Adrenal gland (tissue), 12 donors: ENCODE measurements around the gene DNAH2. TPM values are rescaled to one million over a fixed set of nuclear protein-coding genes. Genes with fewer than 3 reads are reported as not detected.

Experiments used
- DNase-seq, 7 donors: peaks; one replicate each; pipeline ENCODE4 v3.0.0-alpha.2; 2019 to 2020
- H3K27ac ChIP-seq, 5 donors: fragments of 200-600 bp; sonication (generic) in 4 of 5; 1 replicate in 3 of 5; 2 replicates in 2 of 5; pipeline versions ENCODE4 v1.5.1 to v1.8.0; 2016 to 2020; ENCODE audit warnings: mild to moderate bottlenecking in 1 of 5
- H3K27me3 ChIP-seq: fragments of 200-600 bp; 2 replicates; pipeline ENCODE4 v1.8.0; 2021
- H3K36me3 ChIP-seq, 2 donors: fragments of 200-600 bp; replicated peaks in 1 of 2; 1 replicate in 1 of 2; 2 replicates in 1 of 2; pipeline versions ENCODE4 v1.5.1 to v1.8.0; 2018 to 2022
- H3K4me1 ChIP-seq, 2 donors: fragments of 200-600 bp; replicated peaks in 1 of 2; 1 replicate in 1 of 2; 2 replicates in 1 of 2; pipeline versions ENCODE4 v1.5.1 to v1.8.0; 2018 to 2021
- H3K4me3 ChIP-seq, 4 donors: fragments of 200-600 bp; sonication (generic) in 3 of 4; one replicate each; pipeline ENCODE4 v1.5.1; 2016 to 2018
- H3K9me3 ChIP-seq, 3 donors: fragments of 200-600 bp; sonication (generic) in 1 of 3; replicated peaks in 1 of 3; 1 replicate in 2 of 3; 2 replicates in 1 of 3; pipeline versions ENCODE4 v1.5.1 to v1.8.0; 2016 to 2021
- POLR2A ChIP-seq, 2 donors: fragments of 450-650 bp; IDR thresholded peaks; one replicate each; pipeline ENCODE4 v1.6.1; 2017; ENCODE audit warnings: antibody characterized with exemption in 2 of 2, mild to moderate bottlenecking in 2 of 2, moderate library complexity in 1 of 2
- WGBS, 4 donors: extraction: QIAGEN DNeasy Blood & Tissue Kit in 2 of 4; methylation state at CpG; one replicate each; pipeline versions ENCODE4 v1.1.5 to v1.1.7; 2013 to 2017; 5-methylcytosine and 5-hydroxymethylcytosine counted together
- intact Hi-C, 2 donors: fragments of 100-400 bp; cut with DNase I; formaldehyde crosslinking; loops; one replicate each; pipeline versions ENCODE4 v1.14.1 to v1.15.0; 2022 to 2023
- polyA plus RNA-seq, 3 donors: library from polyadenylated mRNA; stranded (reverse); fragments of 200-250 nt in 2 of 3; fragments of 350-450 nt in 1 of 3; fragmentation: Illumina TruSeq in 1 of 3; extraction: RNeasy Lipid Tissue Mini Kit (QIAGEN cat#74804) in 1 of 3; gene quantifications; one replicate each; pipeline ENCODE4 v1.2.3, GENCODE V29; 2013 to 2014
- total RNA-seq, 9 donors: library from RNA; depleted of rRNA in 4 of 9; stranded (reverse); fragments of >200 nt in 4 of 9; fragments of 120-200 nt in 1 of 9; fragmentation: NEBNext Ultra II Directional in 1 of 9; extraction: Animal tissue kit (Norgen Biotek cat#: 25700) in 1 of 9; gene quantifications; one replicate each; pipeline versions ENCODE4 v1.1.0 to v1.2.4, GENCODE V29; 2013 to 2023
- TF ChIP-seq, protein P1 (sequence below), 6 experiments: fragments of 450-650 bp in 4 of 6; fragments of 200-600 bp in 2 of 6; sonication (generic) in 1 of 6; IDR thresholded peaks; 1 replicate in 5 of 6; 2 replicates in 1 of 6; pipeline versions ENCODE4 v1.5.1 to v1.8.0; 2016 to 2021; ENCODE audit warnings: antibody characterized with exemption in 6 of 6, mild to moderate bottlenecking in 2 of 6, moderate library complexity in 1 of 6
- donor health status: healthy with polysubstance abuse.
- donor health status: Bipolar disorder and iron deficiency.
- donor health status: DM: yes; HTN: yes; CAD: no.
- donor health status: DM: no; HTN: no; CAD: no.
- donor health status: DM: no; HTN: no; CAD: no.
- donor health status: DM: yes; HTN: yes; CAD: no.

Gene DNAH2
- total and polyA plus RNA-seq, 12 donors = 0.02 to 0.26 (median 0.07) TPM

GRCh38 chr17:7737601-7738000 is 20.1 kb downstream of the DNAH2 start:
- peaks cover 11% of the 10 kb centered on the region for H3K27me3 ChIP-seq
- H3K36me3 ChIP-seq = no peaks in the 10 kb centered on the region
- H3K4me3 ChIP-seq = no peak overlapping the region
- DNase-seq = no peak
- H3K27ac ChIP-seq = no peak overlapping the region
- no peaks in the 10 kb centered on the region for H3K9me3 ChIP-seq
- no peaks in the 10 kb centered on the region for H3K4me1 ChIP-seq
- intact Hi-C loops = no loop called here
- TF ChIP-seq, protein P1, sequence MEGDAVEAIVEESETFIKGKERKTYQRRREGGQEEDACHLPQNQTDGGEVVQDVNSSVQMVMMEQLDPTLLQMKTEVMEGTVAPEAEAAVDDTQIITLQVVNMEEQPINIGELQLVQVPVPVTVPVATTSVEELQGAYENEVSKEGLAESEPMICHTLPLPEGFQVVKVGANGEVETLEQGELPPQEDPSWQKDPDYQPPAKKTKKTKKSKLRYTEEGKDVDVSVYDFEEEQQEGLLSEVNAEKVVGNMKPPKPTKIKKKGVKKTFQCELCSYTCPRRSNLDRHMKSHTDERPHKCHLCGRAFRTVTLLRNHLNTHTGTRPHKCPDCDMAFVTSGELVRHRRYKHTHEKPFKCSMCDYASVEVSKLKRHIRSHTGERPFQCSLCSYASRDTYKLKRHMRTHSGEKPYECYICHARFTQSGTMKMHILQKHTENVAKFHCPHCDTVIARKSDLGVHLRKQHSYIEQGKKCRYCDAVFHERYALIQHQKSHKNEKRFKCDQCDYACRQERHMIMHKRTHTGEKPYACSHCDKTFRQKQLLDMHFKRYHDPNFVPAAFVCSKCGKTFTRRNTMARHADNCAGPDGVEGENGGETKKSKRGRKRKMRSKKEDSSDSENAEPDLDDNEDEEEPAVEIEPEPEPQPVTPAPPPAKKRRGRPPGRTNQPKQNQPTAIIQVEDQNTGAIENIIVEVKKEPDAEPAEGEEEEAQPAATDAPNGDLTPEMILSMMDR (IDR thresholded peaks at IDR 0.05) = no peak
- TF ChIP-seq POLR2A (IDR thresholded peaks at IDR 0.05) = no peak
- WGBS, 4 donors = 80 to 91% (median 82%) methylated on average over 5 of the region's 5 CpGs

- TF ChIP-seq, protein P1 (IDR thresholded peaks at IDR 0.05) = no peak
- TF ChIP-seq POLR2A (IDR thresholded peaks at IDR 0.05) = no peak
- WGBS, 4 donors = 65 to 74% (median 67%) methylated on average over 14 of the region's 14 CpGs
- Histone ChIP-seq H3K9me3 (no peaks in the 10 kb centered on the region), H3K4me3 (no peak overlapping the region), H3K27ac (no peak overlapping the region), H3K27me3 (peaks cover 16% of the 10 kb centered on the region), H3K36me3 (no peaks in the 10 kb centered on the region), H3K4me1 (no peaks in the 10 kb centered on the region)
- DNase-seq = no peak
- intact Hi-C loops = no loop called here
Measured at GRCh38 chr17:7739746-7740145, 22.2 kb downstream of the DNAH2 start.

DNA sequence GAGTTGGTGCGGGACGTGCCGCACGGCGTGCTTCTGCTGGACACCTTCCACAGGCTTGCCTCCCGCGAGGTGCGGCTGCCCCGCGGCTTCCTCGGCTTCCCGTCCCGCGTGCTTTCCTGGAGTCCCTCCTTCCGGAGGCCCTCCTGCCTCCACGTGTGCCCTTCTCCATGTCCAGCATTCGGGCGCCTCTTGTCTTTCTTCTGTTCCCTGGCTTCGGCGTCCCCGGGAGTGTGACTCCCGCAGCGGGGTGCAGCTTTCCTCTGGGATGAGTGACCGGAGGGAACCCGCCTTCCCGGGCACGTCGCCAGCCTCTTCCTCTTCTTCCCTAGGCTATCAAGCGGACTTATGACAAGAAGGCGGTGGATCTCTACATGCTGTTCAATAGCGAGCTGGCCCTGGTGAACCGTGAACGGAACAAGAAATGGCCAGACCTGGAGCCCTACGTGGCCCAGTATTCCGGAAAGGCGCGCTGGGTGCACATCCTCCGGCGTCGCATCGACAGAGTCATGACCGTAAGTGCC is 23.0 kb downstream of the DNAH2 start:
- H3K9me3 ChIP-seq = no peaks in the 10 kb centered on the region
- intact Hi-C loops = no loop called here
- no peaks in the 10 kb centered on the region for H3K4me1 ChIP-seq
- peak in 3 of 7 donors; percentile 14 to 32 (median 32) for DNase-seq
- 63 to 75% (median 67%) methylated on average over 20 to 42 of the region's 42 CpGs for WGBS, 4 donors
- H3K27me3 ChIP-seq = peaks cover 10% of the 10 kb centered on the region
- no peak for TF ChIP-seq POLR2A (IDR thresholded peaks at IDR 0.05)
- TF ChIP-seq, protein P1 (IDR thresholded peaks at IDR 0.05) = no peak
- H3K4me3 ChIP-seq = no peak overlapping the region
- no peak overlapping the region for H3K27ac ChIP-seq
- no peaks in the 10 kb centered on the region for H3K36me3 ChIP-seq

- H3K36me3 ChIP-seq = no peaks in the 10 kb centered on the region
- peaks cover 0 to 4% of the 10 kb centered on the region in 2 donors for H3K4me1 ChIP-seq
- intact Hi-C loops = no loop called here
- H3K4me3 ChIP-seq = no peak overlapping the region
- TF ChIP-seq, protein P1 (IDR thresholded peaks at IDR 0.05) = no peak
- TF ChIP-seq POLR2A (IDR thresholded peaks at IDR 0.05) = no peak
- no peak for DNase-seq
- WGBS, 4 donors = 55 to 74% (median 66%) methylated on average over 10 of the region's 10 CpGs
- H3K9me3 ChIP-seq = no peaks in the 10 kb centered on the region
- H3K27ac ChIP-seq = no peak overlapping the region
- H3K27me3 ChIP-seq = peaks cover 10% of the 10 kb centered on the region
Measured at GRCh38 chr17:7742729-7743128, 25.2 kb downstream of the DNAH2 start.
